Left forelimb (tissue), 1 donor: ENCODE results near the gene CALML5.

Experiments
- DNase-seq: peaks from one replicate; pipeline ENCODE4 v3.0.0-alpha.2; 2018; ENCODE audit warnings: low spot score

The CALML5 gene

GRCh38 chr10:5515948-5516761 is 16.8 kb upstream of the CALML5 start:
- DNase-seq: no peak

DNA sequence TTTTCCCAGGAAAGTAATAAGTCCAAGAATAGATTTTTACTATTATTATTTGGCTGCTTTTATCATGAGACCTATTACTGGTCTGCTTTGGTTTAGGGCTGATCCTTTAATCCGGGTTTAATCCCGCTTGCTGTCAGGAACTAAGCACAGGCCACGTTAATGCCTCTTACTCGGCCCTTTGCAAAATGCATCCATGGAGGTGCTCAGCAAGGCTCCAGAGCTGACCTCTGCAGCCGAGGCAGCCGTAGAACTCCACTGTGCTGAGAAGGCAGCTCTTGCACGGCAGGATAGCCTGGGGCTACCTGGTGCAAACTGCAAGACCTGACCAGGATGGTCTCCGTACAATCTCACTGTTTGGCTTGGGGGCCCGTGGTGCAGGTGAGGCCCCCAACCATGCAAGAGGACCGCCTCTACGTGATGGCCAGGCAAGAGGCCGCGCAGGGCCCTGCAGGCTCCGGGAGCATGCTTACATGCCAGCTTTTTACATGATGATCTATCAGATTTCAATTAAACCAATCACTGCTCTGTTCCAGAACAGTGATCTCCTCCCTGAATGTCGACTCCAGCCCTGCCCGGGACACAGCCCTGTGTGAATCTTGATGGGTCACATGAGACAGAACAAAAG is 15.0 kb upstream of the CALML5 start:
- DNase-seq: no peak

DNA sequence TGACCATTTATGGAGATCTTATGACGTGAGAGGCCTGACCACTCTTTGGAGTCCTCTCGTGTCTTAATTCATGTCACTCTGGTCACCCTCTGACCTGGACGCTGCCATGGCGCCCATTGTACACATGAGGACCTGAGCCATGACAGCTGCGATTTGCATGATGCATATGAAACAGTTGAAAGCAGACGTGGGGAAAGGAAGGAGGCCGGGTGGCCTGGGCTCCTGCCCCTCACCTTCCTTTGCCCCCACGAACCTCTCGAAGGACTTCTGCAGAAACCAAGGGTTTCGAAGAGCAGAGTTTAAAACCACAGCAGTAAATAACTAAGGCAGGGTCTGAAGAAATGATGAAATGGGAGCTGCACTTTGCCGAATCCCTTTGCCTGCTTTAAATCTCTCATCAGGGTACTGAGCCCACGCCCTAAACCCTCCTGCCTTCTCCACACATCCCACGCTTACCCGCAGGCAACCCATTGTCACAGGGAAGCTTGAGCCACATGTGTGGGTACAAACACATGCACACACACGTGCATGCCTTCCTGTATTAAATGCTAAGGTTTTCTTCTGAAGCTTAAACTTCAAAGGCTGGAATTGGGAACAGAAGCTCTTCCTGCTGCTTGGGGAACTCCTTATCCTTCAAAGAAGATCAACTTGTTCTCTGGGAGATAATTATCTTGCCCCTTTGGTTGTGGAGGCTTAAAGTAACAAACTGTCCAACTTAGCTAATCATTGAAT is 13.7 kb upstream of the CALML5 start:
- DNase-seq: no peak

DNA sequence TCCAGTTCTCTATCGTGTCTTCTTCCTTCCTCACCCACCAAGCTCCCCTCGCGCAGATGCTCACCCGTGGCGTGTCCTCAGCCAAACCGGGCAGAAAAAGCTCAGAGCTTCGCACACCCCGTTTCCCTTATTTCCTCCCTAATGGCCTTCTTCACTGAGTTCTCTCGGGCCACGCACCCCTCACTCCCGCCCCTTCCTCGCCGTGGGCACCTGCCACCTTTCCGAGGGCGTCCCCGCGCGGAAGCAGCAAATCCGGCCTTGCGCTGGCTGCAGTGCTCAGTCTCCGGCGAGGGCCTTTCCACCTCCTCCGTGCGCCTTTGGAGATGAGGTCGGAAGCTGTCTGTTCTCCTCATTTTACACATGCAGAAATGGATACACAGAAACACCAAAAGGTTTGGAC is 13.0 kb upstream of the CALML5 start:
- no peak for DNase-seq

GRCh38 chr10:5511885-5512280 is 12.5 kb upstream of the CALML5 start:
- no peak for DNase-seq

- DNase-seq: no peak
Measured at GRCh38 chr10:5511231-5511884, 12.0 kb upstream of the CALML5 start.

GRCh38 chr10:5510281-5511072 is 11.1 kb upstream of the CALML5 start:
- DNase-seq: no peak

DNA sequence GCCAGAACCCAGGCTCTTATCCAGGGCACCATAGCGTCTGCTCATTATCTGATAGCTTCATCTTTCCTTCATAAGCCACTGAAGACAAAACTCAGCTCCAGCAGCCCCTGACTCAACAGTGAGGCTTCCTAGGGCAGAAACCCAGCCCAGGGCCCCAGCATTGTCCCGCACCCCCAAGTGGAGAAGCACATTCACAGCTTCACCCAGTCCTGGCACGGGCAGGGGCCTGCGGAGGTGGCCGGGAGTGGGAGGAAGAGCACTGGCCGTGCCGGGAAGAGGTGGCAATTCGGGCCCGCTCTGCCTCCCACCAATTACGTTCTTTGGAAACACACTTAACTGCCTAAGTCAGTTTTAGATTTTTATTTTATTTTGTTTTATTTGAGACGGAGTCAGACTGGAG is 10.3 kb upstream of the CALML5 start:
- DNase-seq: no peak

DNA sequence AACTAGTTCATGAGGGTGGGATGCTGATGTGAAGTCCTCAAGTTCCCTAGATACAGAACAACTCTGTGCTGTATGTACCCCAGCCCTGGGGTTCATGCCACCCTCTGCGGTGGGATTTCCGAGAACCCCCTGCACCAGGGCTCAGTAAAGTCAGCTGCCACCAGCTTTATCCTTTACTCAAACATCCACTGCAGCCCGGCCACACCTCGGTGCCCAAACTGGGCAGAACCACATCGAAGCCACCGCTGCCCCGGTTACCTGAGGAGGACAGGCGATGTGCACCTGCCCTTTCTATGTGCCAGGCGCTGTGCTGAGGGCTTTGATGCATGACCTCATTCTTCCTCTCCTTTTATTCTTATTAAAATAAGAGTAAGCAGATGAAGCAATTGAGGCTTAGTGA is 9.9 kb upstream of the CALML5 start:
- no peak for DNase-seq

DNA sequence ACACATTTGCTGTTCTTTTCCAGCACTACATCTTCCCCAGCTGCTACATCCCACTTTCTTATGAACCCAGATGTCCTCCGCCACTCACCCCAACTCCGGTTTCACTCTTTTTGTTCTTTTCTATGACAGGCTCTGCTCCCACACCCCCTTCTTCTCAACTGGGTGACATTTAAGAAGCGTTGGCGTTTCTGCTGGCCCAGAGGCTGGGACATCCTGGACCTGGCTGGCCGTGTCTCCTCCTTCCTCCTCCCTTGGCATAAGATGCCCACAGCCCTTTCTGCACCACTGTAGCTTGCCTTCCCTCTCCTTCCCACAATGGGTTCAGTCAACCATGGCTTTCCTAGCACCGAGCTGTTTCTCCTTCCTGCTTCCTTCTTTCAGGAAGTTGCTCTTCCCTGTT is 9.4 kb upstream of the CALML5 start:
- no peak for DNase-seq

DNA sequence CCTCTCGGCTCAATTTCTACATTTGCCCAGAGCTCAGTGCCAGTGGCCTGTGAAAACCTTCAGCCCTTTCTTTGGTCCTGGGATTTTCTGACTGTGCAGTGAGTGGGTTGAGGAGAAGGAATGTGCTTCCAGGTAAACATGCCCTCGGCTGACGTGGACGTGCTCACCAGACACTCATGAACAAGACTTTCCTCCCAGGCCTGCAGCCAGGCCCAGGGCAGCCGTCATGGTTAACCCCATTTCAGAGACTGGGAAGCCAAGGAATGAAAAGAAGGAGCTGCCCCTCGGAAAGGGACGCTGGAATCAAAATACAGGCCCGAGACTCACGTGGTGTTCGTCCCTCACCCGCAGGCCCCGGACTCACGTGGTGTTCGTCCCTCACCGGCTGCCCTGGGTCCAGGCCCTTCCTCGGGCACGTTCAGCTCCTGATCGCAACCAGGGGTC is 8.8 kb upstream of the CALML5 start:
- no peak for DNase-seq

GRCh38 chr10:5507649-5508131 is 8.3 kb upstream of the CALML5 start:
- DNase-seq: no peak

GRCh38 chr10:5506751-5507648 is 7.6 kb upstream of the CALML5 start:
- no peak for DNase-seq

DNA sequence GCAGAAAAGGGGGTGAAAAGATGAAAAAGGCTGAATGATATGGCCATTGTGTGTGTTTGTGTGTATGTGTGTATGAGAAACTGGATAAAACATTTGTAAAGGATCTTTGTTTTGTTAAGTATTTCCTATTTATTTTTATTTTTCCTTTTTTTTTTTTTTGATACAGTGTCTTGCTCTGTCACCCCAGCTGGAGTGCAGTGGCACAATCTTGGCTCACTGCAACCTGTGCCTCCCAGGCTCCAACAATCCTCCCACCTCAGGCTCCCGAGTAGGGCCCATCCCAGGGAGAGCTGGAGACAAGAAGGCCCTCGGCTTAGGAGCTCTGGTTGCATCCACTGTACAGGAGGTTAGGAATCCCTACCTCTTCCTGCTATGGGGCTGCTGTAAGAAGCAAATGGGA is 6.9 kb upstream of the CALML5 start:
- DNase-seq: no peak

DNA sequence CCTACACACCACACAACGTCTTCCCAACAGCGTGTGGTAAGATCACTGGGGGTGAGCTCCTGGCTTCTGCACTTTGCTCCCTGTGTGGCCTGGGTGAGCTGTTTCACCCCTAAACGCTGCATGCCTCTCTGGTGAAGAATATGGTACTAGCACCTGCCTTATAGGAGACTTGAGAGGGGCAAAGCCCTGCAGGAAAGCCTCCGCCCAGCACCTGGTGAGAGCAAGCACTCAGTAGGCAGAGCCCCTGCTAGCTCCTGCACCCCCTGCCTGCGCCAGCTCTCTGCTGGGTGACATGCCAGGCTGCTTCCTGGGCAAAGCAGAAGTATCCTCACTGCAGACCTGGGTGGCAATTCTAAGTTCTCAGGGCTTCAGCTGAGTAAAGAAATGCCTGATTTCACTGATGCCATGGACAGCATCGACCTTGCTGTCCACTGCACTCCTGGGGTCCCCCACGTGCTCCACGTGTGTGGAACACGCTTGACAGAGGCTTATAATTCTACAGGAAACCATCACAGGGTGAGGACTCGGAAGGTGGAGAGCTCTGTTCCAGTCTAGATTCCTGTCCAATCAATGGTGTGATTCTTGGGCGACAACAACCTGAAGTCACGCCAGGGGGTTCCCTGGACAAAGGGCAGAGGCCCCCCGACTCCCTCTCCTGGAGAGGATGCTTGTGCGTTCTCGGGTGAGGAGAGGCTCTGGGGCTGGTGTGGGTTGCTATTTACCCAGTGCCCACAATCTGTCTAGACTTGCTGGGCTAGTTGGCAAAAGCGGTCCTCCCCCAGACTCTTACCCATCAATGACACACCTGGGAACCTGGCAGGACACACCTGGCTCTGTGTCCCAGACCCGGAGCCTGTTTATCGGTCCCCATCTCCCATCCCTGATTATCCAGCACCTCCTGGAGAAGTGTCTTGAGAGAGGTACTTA is 5.0 kb upstream of the CALML5 start:
- DNase-seq: no peak

- no peak for DNase-seq
Measured at GRCh38 chr10:5503477-5503835, 4.1 kb upstream of the CALML5 start.

GRCh38 chr10:5502571-5503476 is 3.5 kb upstream of the CALML5 start:
- DNase-seq: no peak

GRCh38 chr10:5502061-5502521 is 2.7 kb upstream of the CALML5 start:
- no peak for DNase-seq
